Hepatocyte (in vitro differentiated cells): ENCODE measurements around the gene LRRC1.

Experiments used
- CTCF ChIP-seq: fragments of 200-600 bp; sonication (generic); IDR thresholded peaks from 2 replicates; pipeline ENCODE4 v1.5.1; 2016; ENCODE audit warnings: antibody characterized with exemption, mild to moderate bottlenecking; ENCODE audit not compliant: poor library complexity
- EZH2 ChIP-seq: fragments of 200-600 bp; sonication (generic); IDR thresholded peaks from 2 replicates; pipeline ENCODE4 v1.6.1; 2016; ENCODE audit warnings: antibody characterized with exemption, mild to moderate bottlenecking, borderline replicate concordance

GRCh38 chr6:53962646-53963045 is 167.8 kb downstream of the LRRC1 start:
- no peak for TF ChIP-seq CTCF
- TF ChIP-seq EZH2 = no peak
